ENCODE data around the gene DNM2. TPM values are rescaled to one million over a fixed set of nuclear protein-coding genes. Genes with fewer than 3 reads are reported as not detected.
A peak's percentile ranks its signal among the peaks of the same experiment; 100 is the strongest.

DNM2 gene
- total and polyA plus RNA-seq, 9 of the 15 experiments (the other 6 are each of a cell fraction or from before 2014, with no cell fraction given): 2.2 to 161 (median 72.6) TPM

DNA sequence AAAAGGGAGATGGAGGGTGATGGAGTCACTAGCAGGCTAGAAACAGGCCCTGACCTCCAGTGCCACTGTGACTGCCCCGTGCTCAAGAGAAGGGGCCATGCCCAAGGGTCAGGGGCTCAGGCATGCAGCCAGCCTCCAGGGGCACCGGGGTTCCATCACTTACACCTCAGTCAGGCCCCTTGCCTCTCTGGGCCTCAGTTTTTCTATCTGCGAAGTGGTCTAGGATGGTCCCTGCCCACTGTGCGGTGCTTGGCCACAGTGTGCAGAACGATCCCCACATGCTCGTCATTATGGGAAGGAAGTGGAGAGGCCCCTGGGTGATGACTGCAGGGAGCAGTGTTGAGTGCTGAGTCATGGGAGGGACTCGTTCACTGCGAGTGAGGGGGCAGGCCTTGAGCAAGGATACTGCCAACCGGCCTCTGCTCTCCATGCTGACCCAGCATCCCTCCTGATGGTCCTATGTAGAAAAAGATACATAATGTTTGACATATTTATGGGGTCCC is 95.1 kb downstream of the DNM2 start (continued):
- TF ChIP-seq ETS1 (conservative IDR thresholded peaks at IDR 0.05; ENCODE audit: control insufficient read depth, low read depth, low read length): no peak
- TF ChIP-seq TRIM24 (IDR thresholded peaks at IDR 0.05): 0 out of 4 replicates have a peak, but pooled peaks of 1 of the 2 experiments have one; percentile 43
- no peak for TF ChIP-seq ETS2 (tag; IDR thresholded peaks at IDR 0.05; ENCODE audit: borderline replicate concordance, poor library complexity, severe bottlenecking)
- no peak for TF ChIP-seq ZNF280B (CRISPR knock-in tag; IDR thresholded peaks at IDR 0.05)
- no peak for TF ChIP-seq ELF2 (CRISPR knock-in tag; IDR thresholded peaks at IDR 0.05)
- TF ChIP-seq HIVEP1 (CRISPR knock-in tag; IDR thresholded peaks at IDR 0.05): no peak
- TF ChIP-seq JUND (IDR thresholded peaks at IDR 0.05; ENCODE audit: borderline replicate concordance, low read depth, low read length): peak; percentile 83
- peak; percentile 74; the same call in 2 of the 3 replicates for TF ChIP-seq JUND (tag; IDR thresholded peaks at IDR 0.05; ENCODE audit: borderline replicate concordance, low read depth, low read length)
- no peak for TF ChIP-seq PTRF (tag; IDR thresholded peaks at IDR 0.05)
- no peak for TF ChIP-seq NUFIP1 (IDR thresholded peaks at IDR 0.05; ENCODE audit: partially characterized antibody)
- TF ChIP-seq TRIM25 (IDR thresholded peaks at IDR 0.05; ENCODE audit: borderline replicate concordance): no peak
- TF ChIP-seq PHB2 (IDR thresholded peaks at IDR 0.05; ENCODE audit: low read depth): no peak
- TF ChIP-seq CAMTA2 (CRISPR knock-in tag; conservative IDR thresholded peaks at IDR 0.05): no peak
- no peak for TF ChIP-seq RBBP5 (IDR thresholded peaks at IDR 0.05; ENCODE audit: borderline replicate concordance, insufficient read depth, low read length, poor library complexity, severe bottlenecking)
- no peak for TF ChIP-seq NFXL1 (CRISPR knock-in tag; IDR thresholded peaks at IDR 0.05)
- no peak for TF ChIP-seq SNIP1 (IDR thresholded peaks at IDR 0.05; ENCODE audit: low read depth)
- no peak for TF ChIP-seq TAF9B (IDR thresholded peaks at IDR 0.05; ENCODE audit: partially characterized antibody)
- peak in 1 of 2 experiments; percentile 16; a peak in 1 of 4 replicates for TF ChIP-seq RAD21 (CRISPR knock-in tag; conservative IDR thresholded peaks at IDR 0.05 in 1 of 2, IDR thresholded peaks at IDR 0.05 in 1 of 2)
- TF ChIP-seq HMGN3 (IDR thresholded peaks at IDR 0.05; ENCODE audit: borderline replicate concordance, extremely low read depth, insufficient read length, low read depth, low read length): no peak
- TF ChIP-seq NFIC (IDR thresholded peaks at IDR 0.05): peak; percentile 19
- TF ChIP-seq CLOCK (CRISPR knock-in tag; IDR thresholded peaks at IDR 0.05; ENCODE audit: borderline replicate concordance): no peak
- TF ChIP-seq ZNF561 (CRISPR knock-in tag; conservative IDR thresholded peaks at IDR 0.05): no peak
